Lung (tissue), 12 donors: Measurements from ENCODE around the gene RALGPS1. TPM values are rescaled to one million over a fixed set of nuclear protein-coding genes. Genes with fewer than 3 reads are reported as not detected.

Experiments used
- ATAC-seq: fragments of 200-7000 bp; cut with Tn5 transposase; one replicate; pipeline ENCODE4 v1.9.1; 2020; ENCODE audit warnings: moderate number of reproducible peaks; ENCODE audit not compliant: insufficient read depth, low FRiP score
- DNase-seq, 3 donors: peaks; one replicate each; pipeline ENCODE4 v3.0.0-alpha.2; 2013 to 2017
- H3K27ac ChIP-seq, 2 donors: one replicate each; pipeline ENCODE4 v1.5.1; 2013; ENCODE audit warnings: mild to moderate bottlenecking in 2 of 2, moderate library complexity in 2 of 2, control low read depth in 1 of 2, inconsistent platforms in 1 of 2, low read depth in 1 of 2, low read length in 1 of 2
- H3K27me3 ChIP-seq, 3 donors: one replicate each; pipeline ENCODE4 v1.5.1; 2013; ENCODE audit warnings: low read length in 2 of 3; ENCODE audit not compliant: control insufficient read depth in 3 of 3, insufficient read depth in 3 of 3
- H3K36me3 ChIP-seq, 4 donors: one replicate each; pipeline ENCODE4 v1.5.1; 2013; ENCODE audit warnings: low read length in 4 of 4, mild to moderate bottlenecking in 1 of 4, moderate library complexity in 1 of 4; ENCODE audit not compliant: control insufficient read depth in 4 of 4, insufficient read depth in 4 of 4
- H3K4me1 ChIP-seq, 5 donors: one replicate each; pipeline ENCODE4 v1.5.1; 2013; ENCODE audit warnings: low read length in 5 of 5, mild to moderate bottlenecking in 2 of 5, moderate library complexity in 1 of 5; ENCODE audit not compliant: control insufficient read depth in 5 of 5, insufficient read depth in 5 of 5
- H3K4me3 ChIP-seq: one replicate; pipeline ENCODE4 v1.5.1; 2013; ENCODE audit warnings: mild to moderate bottlenecking, control low read depth, moderate library complexity
- H3K9ac ChIP-seq, 2 donors: one replicate each; pipeline ENCODE4 v1.5.1; 2013; ENCODE audit warnings: low read length in 2 of 2, control low read depth in 1 of 2; ENCODE audit not compliant: insufficient read depth in 1 of 2
- H3K9me3 ChIP-seq, 4 donors: one replicate each; pipeline ENCODE4 v1.5.1; 2013; ENCODE audit warnings: low read length in 3 of 4, mild to moderate bottlenecking in 1 of 4, moderate library complexity in 1 of 4; ENCODE audit not compliant: control insufficient read depth in 4 of 4, insufficient read depth in 3 of 4
- CTCF ChIP-seq: IDR thresholded peaks from 2 replicates; pipeline ENCODE4 v1.5.1; 2012; ENCODE audit warnings: mild to moderate bottlenecking; ENCODE audit errors: control extremely low read depth, extremely low read depth
- WGBS, 2 donors: extraction: QIAGEN DNeasy Blood & Tissue Kit; methylation state at CpG; one replicate each; pipeline ENCODE4 v1.1.7; 2013; 5-methylcytosine and 5-hydroxymethylcytosine counted together
- polyA plus RNA-seq, 2 donors: library from polyadenylated mRNA; stranded (reverse); fragments of 200-250 nt; gene quantifications; one replicate each; pipeline ENCODE4 v1.2.1, GENCODE V29; 2013
- total RNA-seq, 2 donors: library from RNA; depleted of rRNA in 1 of 2; stranded (reverse); fragments of >200 nt in 1 of 2; gene quantifications; one replicate each; pipeline ENCODE4 v1.2.1, GENCODE V29; 2014 to 2021
- donor health status: control.
- donor health status: control.
- donor health status: Bipolar disorder and iron deficiency.
- donor health status: healthy.
- donor health status: DM: yes; HTN: yes; CAD: no.

The RALGPS1 gene
- total and polyA plus RNA-seq, 4 donors = 3.5 to 30.3 (median 11.9) TPM

- no peak for ATAC-seq
These were observed 185.1 kb downstream of the RALGPS1 start for GRCh38 chr9:127099664-127100063.

GRCh38 chr9:127102176-127102575 is 187.6 kb downstream of the RALGPS1 start:
- peaks cover 0 to 15% (median 8%) of the 10 kb centered on the region in 5 donors for H3K4me1 ChIP-seq
- H3K36me3 ChIP-seq = peaks cover 0 to 7% (median 3%) of the 10 kb centered on the region in 4 donors
- no peak overlapping the region for H3K4me3 ChIP-seq
- TF ChIP-seq CTCF = no peak
- DNase-seq = peak in 1 of 3 donors; percentile 34
- H3K9me3 ChIP-seq = no peaks in the 10 kb centered on the region
- H3K9ac ChIP-seq = no peak overlapping the region
- ATAC-seq = no peak
- H3K27ac ChIP-seq = no peak overlapping the region
- no peaks in the 10 kb centered on the region for H3K27me3 ChIP-seq

More at GRCh38 chr9:127099664-127100063, 185.1 kb downstream of the RALGPS1 start:
- Histone ChIP-seq H3K36me3 (peaks cover 0 to 5% (median 1%) of the 10 kb centered on the region in 4 donors), H3K4me3 (no peak overlapping the region), H3K27me3 (no peaks in the 10 kb centered on the region), H3K4me1 (peaks cover 0 to 15% (median 8%) of the 10 kb centered on the region in 5 donors), H3K9ac (no peak overlapping the region), H3K9me3 (no peaks in the 10 kb centered on the region), H3K27ac (no peak overlapping the region)
- 85 to 92% methylated on average over 3 of the region's 3 CpGs for WGBS, 2 donors
- no peak for TF ChIP-seq CTCF
- no peak for DNase-seq

- no peak for DNase-seq
- Histone ChIP-seq H3K9me3 (no peaks in the 10 kb centered on the region), H3K9ac (no peak overlapping the region), H3K36me3 (peaks cover 0 to 9% (median 4%) of the 10 kb centered on the region in 4 donors), H3K4me1 (peaks cover 0 to 15% (median 8%) of the 10 kb centered on the region in 5 donors), H3K4me3 (no peak overlapping the region), H3K27ac (no peak overlapping the region), H3K27me3 (no peaks in the 10 kb centered on the region)
- no peak for ATAC-seq
- TF ChIP-seq CTCF = no peak
- WGBS, 2 donors = 92 to 99% methylated on average over 2 of the region's 2 CpGs
These were observed 188.2 kb downstream of the RALGPS1 start for GRCh38 chr9:127102788-127103187.
